Liver (tissue), 9 donors: Measurements from ENCODE around the gene P4HTM. TPM values are rescaled to one million over a fixed set of nuclear protein-coding genes. Genes with fewer than 3 reads are reported as not detected.

Experiments
- DNase-seq: peaks from one replicate; pipeline ENCODE4 v3.0.0-alpha.2; 2017; ENCODE audit warnings: low spot score
- H3K27ac ChIP-seq, 2 donors: one replicate each; pipeline ENCODE4 v1.7.0; 2013; ENCODE audit warnings: inconsistent platforms in 2 of 2, low read length in 2 of 2, control low read depth in 1 of 2, low read depth in 1 of 2, mild to moderate bottlenecking in 1 of 2
- H3K27me3 ChIP-seq, 4 donors: one replicate each; pipeline versions ENCODE4 v1.6.1 to v1.7.0; 2013; ENCODE audit warnings: low read length in 3 of 4, inconsistent platforms in 1 of 4, mild to moderate bottlenecking in 1 of 4, moderate library complexity in 1 of 4; ENCODE audit not compliant: control insufficient read depth in 4 of 4, insufficient read depth in 4 of 4
- H3K36me3 ChIP-seq, 4 donors: one replicate each; pipeline versions ENCODE4 v1.6.1 to v1.7.0; 2013; ENCODE audit warnings: low read length in 3 of 4, mild to moderate bottlenecking in 3 of 4, low read depth in 1 of 4, moderate library complexity in 1 of 4; ENCODE audit not compliant: control insufficient read depth in 4 of 4, insufficient read depth in 3 of 4
- H3K4me1 ChIP-seq, 4 donors: one replicate each; pipeline versions ENCODE4 v1.6.1 to v1.7.0; 2013; ENCODE audit warnings: low read length in 3 of 4, mild to moderate bottlenecking in 3 of 4, moderate library complexity in 1 of 4; ENCODE audit not compliant: control insufficient read depth in 4 of 4, insufficient read depth in 4 of 4
- H3K4me3 ChIP-seq, 3 donors: one replicate each; pipeline versions ENCODE4 v1.6.1 to v1.7.0; 2013; ENCODE audit warnings: low read length in 3 of 3, control low read depth in 1 of 3, low read depth in 1 of 3, mild to moderate bottlenecking in 1 of 3
- H3K9ac ChIP-seq, 2 donors: one replicate each; pipeline ENCODE4 v1.7.0; 2013; ENCODE audit warnings: low read length in 2 of 2, mild to moderate bottlenecking in 2 of 2, moderate library complexity in 2 of 2, control low read depth in 1 of 2, low read depth in 1 of 2
- H3K9me3 ChIP-seq, 4 donors: one replicate each; pipeline versions ENCODE4 v1.6.1 to v1.7.0; 2013; ENCODE audit warnings: low read length in 3 of 4; ENCODE audit not compliant: control insufficient read depth in 4 of 4
- EGR1 ChIP-seq, 2 donors: IDR thresholded peaks; 2 replicates each; pipeline ENCODE4 v1.6.1; 2016 to 2018; ENCODE audit warnings: antibody characterized with exemption in 2 of 2, low read depth in 2 of 2
- FOXA2 ChIP-seq: IDR thresholded peaks from 2 replicates; pipeline ENCODE4 v1.6.1; 2016; ENCODE audit warnings: antibody characterized with exemption
- GABPA ChIP-seq, 2 donors: IDR thresholded peaks in 1 of 2; conservative IDR thresholded peaks in 1 of 2; 2 replicates each; pipeline ENCODE4 v1.6.1; 2016; ENCODE audit warnings: antibody characterized with exemption in 2 of 2, mild to moderate bottlenecking in 1 of 2, moderate library complexity in 1 of 2
- HNF4A ChIP-seq, 2 donors: conservative IDR thresholded peaks; 2 replicates each; pipeline ENCODE4 v1.6.1; 2016; ENCODE audit warnings: antibody characterized with exemption in 2 of 2, mild to moderate bottlenecking in 2 of 2
- JUND ChIP-seq, 2 donors: IDR thresholded peaks; 2 replicates each; pipeline ENCODE4 v1.6.1; 2016; ENCODE audit warnings: antibody characterized with exemption in 2 of 2
- NR2F2 ChIP-seq: IDR thresholded peaks from 2 replicates; pipeline ENCODE4 v1.6.1; 2016; ENCODE audit warnings: antibody characterized with exemption
- RAD21 ChIP-seq, 2 donors: IDR thresholded peaks; 2 replicates each; pipeline ENCODE4 v1.6.1; 2016; ENCODE audit warnings: antibody characterized with exemption in 2 of 2, mild to moderate bottlenecking in 2 of 2
- RXRA ChIP-seq, 2 donors: IDR thresholded peaks; 2 replicates each; pipeline ENCODE4 v1.6.1; 2017 to 2018; ENCODE audit warnings: antibody characterized with exemption in 2 of 2, mild to moderate bottlenecking in 1 of 2
- SP1 ChIP-seq: IDR thresholded peaks from 2 replicates; pipeline ENCODE4 v1.6.1; 2018; ENCODE audit warnings: antibody characterized with exemption, mild to moderate bottlenecking
- TAF1 ChIP-seq: conservative IDR thresholded peaks from 2 replicates; pipeline ENCODE4 v1.6.1; 2016; ENCODE audit warnings: antibody characterized with exemption, mild to moderate bottlenecking
- YY1 ChIP-seq: IDR thresholded peaks from 2 replicates; pipeline ENCODE4 v1.6.1; 2016; ENCODE audit warnings: antibody characterized with exemption, mild to moderate bottlenecking
- WGBS: extraction: QIAGEN DNeasy Blood & Tissue Kit; methylation state at CpG from one replicate; pipeline ENCODE4 v1.1.7; 2013; 5-methylcytosine and 5-hydroxymethylcytosine counted together
- polyA plus RNA-seq, 2 donors: library from polyadenylated mRNA; stranded (reverse) in 1 of 2; unstranded in 1 of 2; fragments of 200-250 nt in 1 of 2; fragments of >200 nt in 1 of 2; fragmentation: Nextera tagmentation in 1 of 2; extraction: Ambion mirVana in 1 of 2; gene quantifications; one replicate each; pipeline versions ENCODE4 v1.2.1 to v1.2.3, GENCODE V29; 2013 to 2015
- total RNA-seq, 2 donors: library from RNA; depleted of rRNA; stranded (reverse); fragments of >200 nt; gene quantifications; one replicate each; pipeline ENCODE4 v1.2.3, GENCODE V29; 2014
- TF ChIP-seq, protein P1 (sequence below): IDR thresholded peaks from 2 replicates; pipeline ENCODE4 v1.6.1; 2016; ENCODE audit warnings: antibody characterized with exemption
- TF ChIP-seq, protein P2 (sequence below): IDR thresholded peaks from 2 replicates; pipeline ENCODE4 v1.6.1; 2016; ENCODE audit warnings: antibody characterized with exemption, mild to moderate bottlenecking
- TF ChIP-seq, protein P3 (sequence below): fragments of 150-350 bp; IDR thresholded peaks from 2 replicates; pipeline ENCODE4 v1.5.1; 2017; ENCODE audit warnings: improper control_type of control experiment, low read depth, low read length; ENCODE audit not compliant: missing input control
- donor health status: healthy.
- donor health status: healthy.
- donor health status: healthy.
- donor health status: healthy.
- donor health status: healthy.

P4HTM gene
- total and polyA plus RNA-seq, 4 donors, result 10.0 to 16.2 (median 11.9) TPM

DNA sequence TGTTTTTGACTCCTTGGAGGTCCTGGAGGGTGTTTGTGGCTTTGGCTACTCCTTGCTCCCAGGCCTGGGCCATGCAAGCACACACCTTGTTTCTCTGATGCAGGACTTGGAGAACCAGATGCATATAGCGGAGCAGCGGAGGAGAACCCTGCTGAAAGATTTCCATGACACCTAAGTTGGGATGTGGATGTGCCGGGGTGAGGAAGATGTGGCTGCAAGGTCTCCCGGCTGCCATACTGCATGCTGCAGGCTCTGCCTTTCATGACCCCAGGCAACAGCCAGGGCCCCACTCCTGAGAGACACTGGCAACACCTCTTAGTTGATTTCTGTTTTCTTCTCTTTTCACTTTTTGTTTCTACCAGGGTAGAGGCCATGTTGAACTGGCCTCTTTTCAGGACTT lies 6.9 kb upstream of the P4HTM start:
- Histone ChIP-seq H3K4me3 (no peak overlapping the region), H3K36me3 (peaks cover 14 to 62% (median 48%) of the 10 kb centered on the region in 4 donors), H3K9me3 (no peaks in the 10 kb centered on the region), H3K27me3 (no peaks in the 10 kb centered on the region), H3K27ac (no peak overlapping the region), H3K9ac (no peak overlapping the region), H3K4me1 (no peaks in the 10 kb centered on the region)
- TF ChIP-seq RAD21 (IDR thresholded peaks at IDR 0.05) (no peak), HNF4A (conservative IDR thresholded peaks at IDR 0.05) (no peak), TAF1 (no peak), RXRA (IDR thresholded peaks at IDR 0.05) (no peak), FOXA2 (no peak), SP1 (no peak), JUND (IDR thresholded peaks at IDR 0.05) (no peak), GABPA (IDR thresholded peaks at IDR 0.05 in 1 of 2, conservative IDR thresholded peaks at IDR 0.05 in 1 of 2) (no peak)
- WGBS, result 95% methylated on average over 4 of the region's 4 CpGs
- DNase-seq, result no peak

DNA sequence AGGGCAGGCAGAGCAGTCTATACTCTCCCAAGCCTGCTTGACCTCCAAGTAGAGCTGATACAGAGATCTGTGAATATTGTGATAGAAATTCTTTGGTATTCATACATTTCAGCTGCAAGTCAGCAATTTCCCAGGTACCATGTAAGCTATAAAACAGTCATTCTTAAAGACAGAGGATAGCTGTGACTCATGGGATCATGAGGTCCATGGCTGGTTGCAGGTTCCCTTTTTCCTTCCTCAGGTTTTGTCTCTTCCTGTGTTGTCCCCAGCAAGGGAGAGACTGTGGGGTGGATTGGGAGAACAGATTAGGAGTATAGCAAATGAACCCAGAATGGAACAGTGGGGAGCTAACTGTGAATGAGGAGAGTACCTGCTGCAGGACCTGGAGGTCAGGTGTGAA lies 5.4 kb upstream of the P4HTM start:
- no peak for DNase-seq
- Histone ChIP-seq H3K4me3 (no peak overlapping the region), H3K4me1 (peaks cover 0 to 7% (median 5%) of the 10 kb centered on the region in 4 donors), H3K27me3 (no peaks in the 10 kb centered on the region), H3K27ac (no peak overlapping the region), H3K36me3 (peaks cover 9 to 51% (median 40%) of the 10 kb centered on the region in 4 donors), H3K9me3 (no peaks in the 10 kb centered on the region), H3K9ac (no peak overlapping the region)
- TF ChIP-seq, protein P1, sequence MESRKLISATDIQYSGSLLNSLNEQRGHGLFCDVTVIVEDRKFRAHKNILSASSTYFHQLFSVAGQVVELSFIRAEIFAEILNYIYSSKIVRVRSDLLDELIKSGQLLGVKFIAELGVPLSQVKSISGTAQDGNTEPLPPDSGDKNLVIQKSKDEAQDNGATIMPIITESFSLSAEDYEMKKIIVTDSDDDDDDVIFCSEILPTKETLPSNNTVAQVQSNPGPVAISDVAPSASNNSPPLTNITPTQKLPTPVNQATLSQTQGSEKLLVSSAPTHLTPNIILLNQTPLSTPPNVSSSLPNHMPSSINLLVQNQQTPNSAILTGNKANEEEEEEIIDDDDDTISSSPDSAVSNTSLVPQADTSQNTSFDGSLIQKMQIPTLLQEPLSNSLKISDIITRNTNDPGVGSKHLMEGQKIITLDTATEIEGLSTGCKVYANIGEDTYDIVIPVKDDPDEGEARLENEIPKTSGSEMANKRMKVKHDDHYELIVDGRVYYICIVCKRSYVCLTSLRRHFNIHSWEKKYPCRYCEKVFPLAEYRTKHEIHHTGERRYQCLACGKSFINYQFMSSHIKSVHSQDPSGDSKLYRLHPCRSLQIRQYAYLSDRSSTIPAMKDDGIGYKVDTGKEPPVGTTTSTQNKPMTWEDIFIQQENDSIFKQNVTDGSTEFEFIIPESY, result no peak
- TF ChIP-seq NR2F2, result no peak
- TF ChIP-seq JUND (IDR thresholded peaks at IDR 0.05), result no peak
- TF ChIP-seq, protein P2, sequence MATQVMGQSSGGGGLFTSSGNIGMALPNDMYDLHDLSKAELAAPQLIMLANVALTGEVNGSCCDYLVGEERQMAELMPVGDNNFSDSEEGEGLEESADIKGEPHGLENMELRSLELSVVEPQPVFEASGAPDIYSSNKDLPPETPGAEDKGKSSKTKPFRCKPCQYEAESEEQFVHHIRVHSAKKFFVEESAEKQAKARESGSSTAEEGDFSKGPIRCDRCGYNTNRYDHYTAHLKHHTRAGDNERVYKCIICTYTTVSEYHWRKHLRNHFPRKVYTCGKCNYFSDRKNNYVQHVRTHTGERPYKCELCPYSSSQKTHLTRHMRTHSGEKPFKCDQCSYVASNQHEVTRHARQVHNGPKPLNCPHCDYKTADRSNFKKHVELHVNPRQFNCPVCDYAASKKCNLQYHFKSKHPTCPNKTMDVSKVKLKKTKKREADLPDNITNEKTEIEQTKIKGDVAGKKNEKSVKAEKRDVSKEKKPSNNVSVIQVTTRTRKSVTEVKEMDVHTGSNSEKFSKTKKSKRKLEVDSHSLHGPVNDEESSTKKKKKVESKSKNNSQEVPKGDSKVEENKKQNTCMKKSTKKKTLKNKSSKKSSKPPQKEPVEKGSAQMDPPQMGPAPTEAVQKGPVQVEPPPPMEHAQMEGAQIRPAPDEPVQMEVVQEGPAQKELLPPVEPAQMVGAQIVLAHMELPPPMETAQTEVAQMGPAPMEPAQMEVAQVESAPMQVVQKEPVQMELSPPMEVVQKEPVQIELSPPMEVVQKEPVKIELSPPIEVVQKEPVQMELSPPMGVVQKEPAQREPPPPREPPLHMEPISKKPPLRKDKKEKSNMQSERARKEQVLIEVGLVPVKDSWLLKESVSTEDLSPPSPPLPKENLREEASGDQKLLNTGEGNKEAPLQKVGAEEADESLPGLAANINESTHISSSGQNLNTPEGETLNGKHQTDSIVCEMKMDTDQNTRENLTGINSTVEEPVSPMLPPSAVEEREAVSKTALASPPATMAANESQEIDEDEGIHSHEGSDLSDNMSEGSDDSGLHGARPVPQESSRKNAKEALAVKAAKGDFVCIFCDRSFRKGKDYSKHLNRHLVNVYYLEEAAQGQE, result no peak
- no peak for TF ChIP-seq YY1
- TF ChIP-seq TAF1, result no peak
- TF ChIP-seq HNF4A (conservative IDR thresholded peaks at IDR 0.05), result no peak
- TF ChIP-seq EGR1 (IDR thresholded peaks at IDR 0.05; ENCODE audit: low read depth in 2 of 2), result no peak
- TF ChIP-seq, protein P3, sequence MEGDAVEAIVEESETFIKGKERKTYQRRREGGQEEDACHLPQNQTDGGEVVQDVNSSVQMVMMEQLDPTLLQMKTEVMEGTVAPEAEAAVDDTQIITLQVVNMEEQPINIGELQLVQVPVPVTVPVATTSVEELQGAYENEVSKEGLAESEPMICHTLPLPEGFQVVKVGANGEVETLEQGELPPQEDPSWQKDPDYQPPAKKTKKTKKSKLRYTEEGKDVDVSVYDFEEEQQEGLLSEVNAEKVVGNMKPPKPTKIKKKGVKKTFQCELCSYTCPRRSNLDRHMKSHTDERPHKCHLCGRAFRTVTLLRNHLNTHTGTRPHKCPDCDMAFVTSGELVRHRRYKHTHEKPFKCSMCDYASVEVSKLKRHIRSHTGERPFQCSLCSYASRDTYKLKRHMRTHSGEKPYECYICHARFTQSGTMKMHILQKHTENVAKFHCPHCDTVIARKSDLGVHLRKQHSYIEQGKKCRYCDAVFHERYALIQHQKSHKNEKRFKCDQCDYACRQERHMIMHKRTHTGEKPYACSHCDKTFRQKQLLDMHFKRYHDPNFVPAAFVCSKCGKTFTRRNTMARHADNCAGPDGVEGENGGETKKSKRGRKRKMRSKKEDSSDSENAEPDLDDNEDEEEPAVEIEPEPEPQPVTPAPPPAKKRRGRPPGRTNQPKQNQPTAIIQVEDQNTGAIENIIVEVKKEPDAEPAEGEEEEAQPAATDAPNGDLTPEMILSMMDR, result no peak
- TF ChIP-seq FOXA2, result no peak
